HUES6 (cell line): Measurements from ENCODE around the gene RBFOX2.

Experiments used
- H3K27ac ChIP-seq: 2 replicates; pipeline ENCODE4 v1.7.0; 2013; ENCODE audit warnings: low read depth, mild to moderate bottlenecking, low read length, inconsistent platforms
- H3K27me3 ChIP-seq: 2 replicates; pipeline ENCODE4 v1.6.1; 2013; ENCODE audit warnings: low read length; ENCODE audit not compliant: control insufficient read depth, insufficient read depth
- H3K36me3 ChIP-seq: 2 replicates; pipeline ENCODE4 v1.6.1; 2013; ENCODE audit warnings: low read length; ENCODE audit not compliant: control insufficient read depth, insufficient read depth
- H3K4me1 ChIP-seq: 2 replicates; pipeline ENCODE4 v1.6.1; 2013; ENCODE audit warnings: low read length; ENCODE audit not compliant: control insufficient read depth, insufficient read depth
- H3K4me3 ChIP-seq: 2 replicates; pipeline ENCODE4 v1.5.1; 2013; ENCODE audit warnings: low read depth, low read length
- H3K9ac ChIP-seq: one replicate; pipeline ENCODE4 v1.6.1; 2013; ENCODE audit warnings: mild to moderate bottlenecking, low read length
- H3K9me3 ChIP-seq: 2 replicates; pipeline ENCODE4 v1.6.1; 2013; ENCODE audit warnings: low read depth, low read length; ENCODE audit not compliant: control insufficient read depth, insufficient read depth

The RBFOX2 gene

DNA sequence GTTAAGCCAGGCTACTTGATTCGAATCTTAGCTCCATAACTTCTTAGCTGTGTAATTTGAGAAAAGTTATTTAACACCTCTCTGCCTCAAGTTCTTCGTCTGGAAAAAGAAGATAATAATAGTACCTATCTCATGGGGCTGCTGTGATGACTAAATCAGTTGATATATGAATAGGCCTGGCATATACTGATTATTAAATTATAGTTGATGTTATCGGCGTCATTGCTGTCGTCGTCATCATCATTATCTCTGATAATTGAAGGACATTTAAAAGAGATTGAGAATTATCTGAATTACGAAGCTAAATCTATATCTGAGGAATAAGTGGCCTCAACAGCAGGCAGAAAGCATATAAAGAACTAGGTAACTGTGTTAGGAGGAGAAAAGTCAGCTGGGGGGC is 165.9 kb downstream of the RBFOX2 start:
- Histone ChIP-seq H3K4me3 (no peak overlapping the region), H3K27me3 (no peaks in the 10 kb centered on the region), H3K9ac (no peak overlapping the region), H3K9me3 (no peaks in the 10 kb centered on the region), H3K36me3 (no peaks in the 10 kb centered on the region), H3K4me1 (peaks cover 22% of the 10 kb centered on the region), H3K27ac (no peak overlapping the region)

DNA sequence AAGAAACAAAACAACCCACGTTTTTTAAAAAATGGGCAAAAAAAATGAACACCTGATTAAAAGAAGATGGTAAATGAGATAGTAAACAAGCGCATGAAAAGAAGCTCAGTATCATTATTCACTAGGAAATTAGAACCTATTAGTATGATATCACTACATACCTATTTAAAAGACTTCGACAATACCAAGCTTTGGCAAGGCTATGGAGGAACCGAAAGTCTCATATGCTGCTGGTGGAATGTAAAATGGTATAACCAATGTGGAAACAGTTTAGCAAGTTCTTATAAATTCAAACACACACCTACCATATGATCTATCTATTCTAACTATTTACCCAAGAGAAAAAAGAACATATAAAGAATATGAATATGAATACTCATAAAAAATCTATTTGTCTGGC is 167.2 kb downstream of the RBFOX2 start:
- Histone ChIP-seq H3K27me3 (no peaks in the 10 kb centered on the region), H3K27ac (no peak overlapping the region), H3K9me3 (no peaks in the 10 kb centered on the region), H3K4me1 (peaks cover 22% of the 10 kb centered on the region), H3K4me3 (no peak overlapping the region), H3K36me3 (no peaks in the 10 kb centered on the region), H3K9ac (no peak overlapping the region)

DNA sequence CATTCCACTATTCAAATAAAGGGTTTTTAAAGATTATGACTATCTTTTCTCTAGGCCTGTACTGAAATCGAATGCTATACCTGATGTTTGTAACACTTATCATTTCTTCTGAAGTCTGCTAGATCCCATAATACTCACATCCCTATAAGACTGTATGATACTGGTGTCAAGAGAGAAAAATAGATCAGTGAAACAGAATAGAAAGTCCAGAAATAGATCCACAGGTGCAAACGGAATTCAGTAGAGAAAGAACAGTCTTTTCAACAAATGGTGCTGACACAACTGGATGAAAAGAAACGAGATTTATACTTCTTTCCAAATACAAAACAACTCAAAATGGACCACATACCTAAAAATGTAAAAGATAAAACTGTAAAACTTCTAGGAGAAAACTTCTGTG is 167.8 kb downstream of the RBFOX2 start:
- Histone ChIP-seq H3K36me3 (no peaks in the 10 kb centered on the region), H3K4me3 (no peak overlapping the region), H3K9me3 (no peaks in the 10 kb centered on the region), H3K9ac (no peak overlapping the region), H3K27ac (no peak overlapping the region), H3K27me3 (no peaks in the 10 kb centered on the region), H3K4me1 (peaks cover 22% of the 10 kb centered on the region)

DNA sequence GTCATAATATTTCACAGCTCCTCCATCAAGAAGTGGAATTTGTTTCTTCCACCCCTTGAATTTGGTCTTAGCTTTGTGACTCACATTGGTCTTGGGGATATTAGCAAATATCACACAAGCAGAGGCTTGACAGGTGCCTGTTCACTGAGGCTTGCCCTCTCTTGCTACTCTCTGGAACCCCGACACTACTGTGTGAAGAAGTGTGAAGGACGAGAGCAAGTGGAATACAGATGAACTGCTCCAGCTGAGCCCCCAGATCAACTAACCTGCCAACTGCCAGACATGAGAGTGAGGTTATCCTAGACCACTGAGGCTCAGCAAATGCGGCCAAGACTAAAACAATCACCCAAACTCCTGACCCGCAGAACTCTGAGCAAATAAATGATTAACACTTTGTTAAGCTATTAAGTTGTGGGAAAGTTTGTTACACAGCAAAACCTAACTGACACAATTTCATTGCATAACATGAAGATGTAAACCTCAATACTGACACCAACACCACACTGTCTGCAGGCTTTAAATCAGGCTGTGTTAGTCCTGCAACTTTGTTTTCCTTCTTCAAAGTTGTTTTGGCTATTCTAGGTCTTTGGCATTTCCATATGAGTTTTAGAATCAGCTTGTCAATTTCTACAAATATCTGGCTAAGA is 168.4 kb downstream of the RBFOX2 start:
- H3K36me3 ChIP-seq: no peaks in the 10 kb centered on the region
- H3K9ac ChIP-seq: no peak overlapping the region
- H3K4me3 ChIP-seq: no peak overlapping the region
- H3K9me3 ChIP-seq: no peaks in the 10 kb centered on the region
- H3K27ac ChIP-seq: no peak overlapping the region
- H3K27me3 ChIP-seq: no peaks in the 10 kb centered on the region
- peaks cover 22% of the 10 kb centered on the region for H3K4me1 ChIP-seq

DNA sequence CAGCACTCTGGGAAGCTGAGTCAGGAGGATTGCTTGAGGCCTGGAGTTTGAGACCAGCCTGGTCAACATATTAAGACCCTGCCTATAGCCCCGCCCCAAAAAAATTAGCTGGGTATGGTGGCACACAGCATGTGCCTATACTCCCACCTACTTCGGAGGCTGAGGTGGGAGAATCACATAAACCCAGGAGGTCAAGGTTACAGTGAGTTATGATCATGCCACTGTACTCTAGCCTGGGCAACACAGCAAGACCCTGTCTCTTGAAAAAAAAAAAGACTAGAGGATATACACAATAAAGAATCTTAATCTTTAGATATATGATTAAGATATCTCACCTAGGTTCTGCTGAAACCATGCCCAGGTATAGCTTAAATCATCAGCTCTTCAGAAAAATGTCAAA is 174.3 kb downstream of the RBFOX2 start:
- Histone ChIP-seq H3K27me3 (no peaks in the 10 kb centered on the region), H3K27ac (no peak overlapping the region), H3K9me3 (no peaks in the 10 kb centered on the region), H3K4me1 (peaks cover 11% of the 10 kb centered on the region), H3K9ac (no peak overlapping the region), H3K4me3 (no peak overlapping the region), H3K36me3 (no peaks in the 10 kb centered on the region)

DNA sequence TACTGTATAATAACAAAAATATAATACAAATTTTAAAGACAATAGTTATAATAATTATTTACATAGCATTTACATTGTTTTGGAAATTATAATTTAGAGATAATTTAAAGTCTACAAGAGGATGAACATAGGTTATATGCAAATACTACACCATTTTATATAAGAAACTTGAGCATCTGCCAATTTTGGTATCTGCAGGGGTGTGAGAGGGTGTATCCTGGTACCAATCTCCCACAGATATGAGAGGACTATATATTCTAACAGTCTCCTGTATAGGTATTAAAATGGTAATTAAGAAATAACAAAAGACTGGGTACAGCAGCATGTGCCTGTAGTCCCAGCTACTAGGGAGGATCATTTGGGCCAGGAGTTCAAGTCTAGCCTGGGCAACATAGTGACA is 176.5 kb downstream of the RBFOX2 start:
- Histone ChIP-seq H3K4me1 (peaks cover 10% of the 10 kb centered on the region; the same call in 1 of the 2 replicates), H3K27me3 (no peaks in the 10 kb centered on the region), H3K9ac (no peak overlapping the region), H3K9me3 (no peaks in the 10 kb centered on the region), H3K36me3 (no peaks in the 10 kb centered on the region), H3K27ac (no peak overlapping the region), H3K4me3 (no peak overlapping the region)

DNA sequence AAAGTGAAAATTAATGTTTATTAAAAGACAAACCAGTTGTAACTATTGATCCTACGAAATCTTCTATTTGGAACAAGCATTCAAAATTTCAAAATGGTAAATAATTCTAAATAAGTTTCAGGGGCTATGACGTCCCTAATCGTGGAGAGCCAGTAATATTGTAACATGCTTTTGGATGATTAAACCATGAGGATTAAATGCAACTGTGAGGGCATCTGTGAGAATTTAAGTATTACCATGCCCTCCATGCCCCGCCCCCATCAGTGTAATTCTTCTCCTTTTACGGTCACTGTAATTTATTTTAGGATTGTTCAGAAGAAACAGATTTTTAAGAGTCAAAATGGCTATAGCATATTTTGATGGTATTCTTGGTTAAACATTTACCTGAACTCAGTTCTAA is 177.8 kb downstream of the RBFOX2 start:
- Histone ChIP-seq H3K27ac (no peak overlapping the region), H3K36me3 (no peaks in the 10 kb centered on the region), H3K4me3 (no peak overlapping the region), H3K9ac (no peak overlapping the region), H3K27me3 (no peaks in the 10 kb centered on the region), H3K4me1 (peaks cover 10% of the 10 kb centered on the region; the same call in 1 of the 2 replicates), H3K9me3 (no peaks in the 10 kb centered on the region)

DNA sequence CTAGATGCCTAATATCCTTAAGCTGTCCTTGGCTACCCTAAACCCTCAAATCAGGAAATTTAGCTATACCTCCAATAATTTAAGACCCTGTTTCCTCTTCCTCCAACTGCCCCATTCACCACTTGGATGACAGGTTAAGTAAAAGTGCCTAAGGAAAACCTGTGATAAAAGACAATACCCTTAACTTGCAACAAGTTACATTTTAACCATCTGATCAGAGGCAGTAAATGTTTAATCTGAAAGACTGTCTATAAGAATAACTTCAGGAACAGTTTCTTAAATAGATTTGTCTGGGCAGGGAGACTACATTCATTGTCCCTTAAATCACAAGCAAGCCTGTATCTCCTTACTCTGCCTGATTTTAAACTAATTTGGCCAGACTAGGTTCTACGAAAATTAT is 181.8 kb downstream of the RBFOX2 start:
- Histone ChIP-seq H3K27ac (no peak overlapping the region), H3K4me1 (peaks cover 23% of the 10 kb centered on the region), H3K27me3 (no peaks in the 10 kb centered on the region)

DNA sequence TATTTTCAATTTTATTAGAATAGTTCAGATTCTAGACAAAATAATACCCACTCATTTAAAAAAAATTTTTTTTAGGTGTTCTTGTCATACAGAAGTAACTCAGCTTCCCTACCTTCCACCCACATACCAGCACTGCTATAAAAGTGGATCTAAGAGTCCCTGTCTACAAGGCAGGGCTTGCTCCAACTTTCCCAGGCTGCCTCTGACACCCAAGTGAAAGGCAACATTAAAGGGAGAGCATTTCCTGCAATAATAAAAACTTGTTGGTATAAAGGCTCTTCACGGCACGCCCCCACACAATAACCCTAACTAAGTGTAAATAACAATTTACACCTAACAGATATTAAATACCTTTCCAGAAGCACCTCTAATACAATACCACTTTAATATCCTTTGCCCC is 183.7 kb downstream of the RBFOX2 start:
- H3K4me1 ChIP-seq: peaks cover 20% of the 10 kb centered on the region
- H3K4me3 ChIP-seq: no peak overlapping the region
- H3K27me3 ChIP-seq: no peaks in the 10 kb centered on the region
- H3K9ac ChIP-seq: no peak overlapping the region
- no peaks in the 10 kb centered on the region for H3K36me3 ChIP-seq
- no peaks in the 10 kb centered on the region for H3K9me3 ChIP-seq
- H3K27ac ChIP-seq: no peak overlapping the region

More for the DNA sequence above, 181.8 kb downstream of the RBFOX2 start:
- no peaks in the 10 kb centered on the region for H3K36me3 ChIP-seq
- no peaks in the 10 kb centered on the region for H3K9me3 ChIP-seq
- H3K4me3 ChIP-seq: no peak overlapping the region
- no peak overlapping the region for H3K9ac ChIP-seq

DNA sequence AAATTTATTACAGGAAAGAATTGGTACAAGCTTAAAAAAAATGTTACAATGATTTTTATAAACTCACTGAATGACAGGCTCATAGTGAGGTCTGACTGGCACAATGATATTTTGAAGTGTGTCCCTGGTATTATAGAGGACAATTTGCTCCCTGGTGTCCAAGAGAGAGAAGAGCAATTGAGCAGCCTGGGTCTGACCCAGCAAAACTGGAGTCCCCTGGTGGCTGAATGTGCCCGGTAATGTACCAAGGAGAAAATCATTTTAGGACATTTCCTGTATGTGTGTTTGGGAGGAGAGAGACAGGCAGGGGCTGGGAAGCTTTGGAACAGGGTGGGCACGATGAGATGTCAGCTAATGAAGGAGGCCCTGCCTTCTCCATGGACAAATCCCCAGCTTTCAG is 185.7 kb downstream of the RBFOX2 start:
- H3K9me3 ChIP-seq: no peaks in the 10 kb centered on the region
- H3K4me1 ChIP-seq: peaks cover 25% of the 10 kb centered on the region
- no peak overlapping the region for H3K4me3 ChIP-seq
- H3K27ac ChIP-seq: peak overlapping the region; percentile 15; the same call in 1 of the 2 replicates
- H3K27me3 ChIP-seq: no peaks in the 10 kb centered on the region
- no peaks in the 10 kb centered on the region for H3K36me3 ChIP-seq
- H3K9ac ChIP-seq: no peak overlapping the region

DNA sequence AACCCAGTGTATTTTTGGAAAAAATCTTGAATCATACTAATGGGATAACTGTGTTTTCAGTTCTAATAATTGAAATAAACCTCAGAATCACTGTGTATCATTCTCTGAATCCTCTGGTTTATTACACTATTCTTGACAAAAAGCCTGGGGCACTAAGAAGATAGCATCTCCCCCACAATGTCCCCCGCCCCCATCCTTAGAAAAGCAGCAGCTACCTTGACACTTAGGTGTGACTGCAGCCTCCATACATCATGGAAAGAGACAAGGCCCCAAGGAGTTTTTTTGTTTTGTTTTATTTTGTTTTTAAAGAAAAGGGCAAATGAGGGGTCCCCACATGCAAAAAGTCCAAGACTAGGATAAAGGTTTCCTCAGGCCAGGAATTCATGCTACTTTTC is 186.1 kb downstream of the RBFOX2 start:
- no peaks in the 10 kb centered on the region for H3K9me3 ChIP-seq
- no peak overlapping the region for H3K9ac ChIP-seq
- H3K4me1 ChIP-seq: peaks cover 28% of the 10 kb centered on the region
- peak overlapping the region; percentile 15; the same call in 1 of the 2 replicates for H3K27ac ChIP-seq
- no peaks in the 10 kb centered on the region for H3K36me3 ChIP-seq
- H3K4me3 ChIP-seq: no peak overlapping the region
- no peaks in the 10 kb centered on the region for H3K27me3 ChIP-seq
